Endodermal cell (in vitro differentiated cells): ENCODE data around the gene GABRR1. TPM values are rescaled to one million over a fixed set of nuclear protein-coding genes. Genes with fewer than 3 reads are reported as not detected.
A peak's percentile ranks its signal among the peaks of the same experiment; 100 is the strongest.
"Not testable (repeated sequence)": the region's sequence is repeated elsewhere in the genome, so short reads cannot be mapped to it uniquely, and the experiment has no call there.

Experiments used
- DNase-seq: peaks from one replicate; pipeline ENCODE4 v3.0.0-alpha.2; 2017
- H3K27ac ChIP-seq: 2 replicates; pipeline ENCODE4 v1.5.1; 2013; ENCODE audit warnings: mild to moderate bottlenecking, low read depth, low read length, moderate library complexity
- H3K27me3 ChIP-seq: 2 replicates; pipeline ENCODE4 v1.6.1; 2013; ENCODE audit warnings: mild to moderate bottlenecking, low read length, moderate library complexity; ENCODE audit not compliant: insufficient read depth, control insufficient read depth, poor library complexity, severe bottlenecking
- H3K36me3 ChIP-seq: 2 replicates; pipeline ENCODE4 v1.7.0; 2013; ENCODE audit warnings: mild to moderate bottlenecking, low read length, moderate library complexity; ENCODE audit not compliant: control insufficient read depth, insufficient read depth
- H3K4me1 ChIP-seq: one replicate; pipeline ENCODE4 v1.7.0; 2013; ENCODE audit warnings: low read length; ENCODE audit not compliant: control insufficient read depth, insufficient read depth
- H3K4me3 ChIP-seq: 2 replicates; pipeline ENCODE4 v1.5.1; 2013; ENCODE audit warnings: mild to moderate bottlenecking, low read length, moderate library complexity
- H3K9ac ChIP-seq: 2 replicates; pipeline ENCODE4 v1.6.1; 2013; ENCODE audit warnings: mild to moderate bottlenecking, low read length, moderate library complexity; ENCODE audit not compliant: poor library complexity, severe bottlenecking; ENCODE audit errors: extremely low read depth
- H3K9me3 ChIP-seq: 2 replicates; pipeline ENCODE4 v1.6.1; 2013; ENCODE audit warnings: mild to moderate bottlenecking, low read length, moderate library complexity; ENCODE audit not compliant: control insufficient read depth
- H3K27ac Mint-ChIP-seq: 2 replicates; pipeline ENCODE4 v1.8.0; 2020; ENCODE audit warnings: mixed read lengths
- H3K27me3 Mint-ChIP-seq: 2 replicates; pipeline ENCODE4 v1.8.0; 2021; ENCODE audit warnings: mild to moderate bottlenecking, mixed read lengths; ENCODE audit not compliant: insufficient read depth
- H3K36me3 Mint-ChIP-seq: 2 replicates; pipeline ENCODE4 v1.8.0; 2020; ENCODE audit warnings: low read depth, mixed read lengths
- H3K4me1 Mint-ChIP-seq: 2 replicates; pipeline ENCODE4 v1.8.0; 2020; ENCODE audit warnings: mixed read lengths
- H3K4me3 Mint-ChIP-seq: 2 replicates; pipeline ENCODE4 v1.8.0; 2020; ENCODE audit warnings: mild to moderate bottlenecking, moderate library complexity, mixed read lengths
- H3K9me3 Mint-ChIP-seq: 2 replicates; pipeline ENCODE4 v1.8.0; 2020; ENCODE audit warnings: mild to moderate bottlenecking, mixed read lengths
- WGBS, 2 experiments: methylation state at CpG; one replicate each; pipeline versions ENCODE4 v1.1.5 to v1.1.7; 2013; ENCODE audit warnings: missing lambda C conversion rate in 2 of 2, mixed read lengths in 1 of 2; ENCODE audit not compliant: insufficient coverage in 1 of 2, insufficient read length in 1 of 2; 5-methylcytosine and 5-hydroxymethylcytosine counted together
- total RNA-seq, 2 donors: library from RNA; stranded (reverse); fragmentation: NEBNext Ultra II Directional in 1 of 2; extraction: Animal tissue kit (Norgen Biotek cat#: 25700) in 1 of 2; gene quantifications; 2 replicates in 1 of 2; 3 replicates in 1 of 2; pipeline ENCODE4 v1.2.1, GENCODE V29; 2021
- TF ChIP-seq, protein P1 (sequence below): fragments of 200-600 bp; sonication (generic); conservative IDR thresholded peaks from 2 replicates; pipeline ENCODE4 v1.5.0; 2021; ENCODE audit warnings: antibody characterized with exemption, mild to moderate bottlenecking

The GABRR1 gene
- total RNA-seq, 2 donors from 2014 or later: 0.46 TPM; not detected in 1

- no peaks in the 10 kb centered on the region for H3K36me3 ChIP-seq
- peaks cover 8% of the 10 kb centered on the region for H3K4me1 Mint-ChIP-seq
- H3K9me3 ChIP-seq: no peaks in the 10 kb centered on the region
- H3K27ac ChIP-seq: peak overlapping the region; percentile 69
- no peaks in the 10 kb centered on the region for H3K36me3 Mint-ChIP-seq
- H3K27me3 Mint-ChIP-seq: peaks cover 4% of the 10 kb centered on the region
- no peak overlapping the region for H3K9ac ChIP-seq
- H3K4me3 ChIP-seq: no peak overlapping the region
- no peaks in the 10 kb centered on the region for H3K9me3 Mint-ChIP-seq
- H3K27ac Mint-ChIP-seq: no peak overlapping the region
- peak; percentile 55 for DNase-seq
- TF ChIP-seq, protein P1, sequence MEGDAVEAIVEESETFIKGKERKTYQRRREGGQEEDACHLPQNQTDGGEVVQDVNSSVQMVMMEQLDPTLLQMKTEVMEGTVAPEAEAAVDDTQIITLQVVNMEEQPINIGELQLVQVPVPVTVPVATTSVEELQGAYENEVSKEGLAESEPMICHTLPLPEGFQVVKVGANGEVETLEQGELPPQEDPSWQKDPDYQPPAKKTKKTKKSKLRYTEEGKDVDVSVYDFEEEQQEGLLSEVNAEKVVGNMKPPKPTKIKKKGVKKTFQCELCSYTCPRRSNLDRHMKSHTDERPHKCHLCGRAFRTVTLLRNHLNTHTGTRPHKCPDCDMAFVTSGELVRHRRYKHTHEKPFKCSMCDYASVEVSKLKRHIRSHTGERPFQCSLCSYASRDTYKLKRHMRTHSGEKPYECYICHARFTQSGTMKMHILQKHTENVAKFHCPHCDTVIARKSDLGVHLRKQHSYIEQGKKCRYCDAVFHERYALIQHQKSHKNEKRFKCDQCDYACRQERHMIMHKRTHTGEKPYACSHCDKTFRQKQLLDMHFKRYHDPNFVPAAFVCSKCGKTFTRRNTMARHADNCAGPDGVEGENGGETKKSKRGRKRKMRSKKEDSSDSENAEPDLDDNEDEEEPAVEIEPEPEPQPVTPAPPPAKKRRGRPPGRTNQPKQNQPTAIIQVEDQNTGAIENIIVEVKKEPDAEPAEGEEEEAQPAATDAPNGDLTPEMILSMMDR: peak; percentile 65
- no peaks in the 10 kb centered on the region for H3K27me3 ChIP-seq
- no peak overlapping the region for H3K4me3 Mint-ChIP-seq
- no peaks in the 10 kb centered on the region for H3K4me1 ChIP-seq
- 11 to 21% methylated on average over 3 of the region's 3 CpGs for WGBS, 2 experiments
These were observed 25.6 kb upstream of the GABRR1 start for GRCh38 chr6:89242574-89243330.

- H3K36me3 Mint-ChIP-seq: peaks cover 3% of the 10 kb centered on the region
- Histone ChIP-seq H3K4me1 (no peaks in the 10 kb centered on the region), H3K4me3 (no peak overlapping the region), H3K9me3 (no peaks in the 10 kb centered on the region), H3K9ac (no peak overlapping the region), H3K27me3 (no peaks in the 10 kb centered on the region), H3K27ac (no peak overlapping the region), H3K36me3 (no peaks in the 10 kb centered on the region)
- peaks cover 8% of the 10 kb centered on the region for H3K4me1 Mint-ChIP-seq
- peaks cover 11% of the 10 kb centered on the region for H3K9me3 Mint-ChIP-seq
- peak; percentile 78 for DNase-seq
- H3K27ac Mint-ChIP-seq: no peak overlapping the region
- H3K4me3 Mint-ChIP-seq: no peak overlapping the region
- H3K27me3 Mint-ChIP-seq: no peaks in the 10 kb centered on the region
- TF ChIP-seq, protein P1: peak; percentile 68
- 83 to 93% methylated on average over 3 of the region's 3 CpGs for WGBS, 2 experiments
These were observed 22.2 kb upstream of the GABRR1 start for GRCh38 chr6:89239338-89239737.

DNA sequence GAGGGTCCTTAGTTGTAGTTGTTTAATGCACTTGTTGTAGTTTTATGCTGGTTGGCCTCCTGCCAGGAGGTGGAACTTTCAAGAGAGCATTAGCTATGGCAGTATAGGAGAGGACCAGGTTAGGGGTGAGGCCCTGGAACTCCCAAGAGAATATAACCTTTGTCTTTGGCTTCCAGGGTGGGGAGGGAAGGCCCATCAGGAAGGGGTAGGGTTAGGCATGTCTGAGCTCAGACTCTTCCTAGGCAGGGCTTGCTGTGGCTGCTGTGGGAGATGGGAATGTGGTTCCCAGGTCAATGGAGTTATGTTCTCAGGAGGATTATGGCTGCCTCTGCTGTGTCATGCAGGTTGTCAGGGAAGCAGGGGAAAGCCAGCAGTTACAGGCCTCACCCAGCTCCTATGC, 20.0 kb upstream of the GABRR1 start:
- Histone ChIP-seq H3K36me3 (no peaks in the 10 kb centered on the region), H3K4me1 (no peaks in the 10 kb centered on the region), H3K9ac (no peak overlapping the region), H3K27me3 (no peaks in the 10 kb centered on the region), H3K27ac (no peak overlapping the region), H3K9me3 (no peaks in the 10 kb centered on the region), H3K4me3 (no peak overlapping the region)
- peaks cover 30% of the 10 kb centered on the region for H3K9me3 Mint-ChIP-seq
- peaks cover 3% of the 10 kb centered on the region for H3K36me3 Mint-ChIP-seq
- no peak for DNase-seq
- H3K27me3 Mint-ChIP-seq: no peaks in the 10 kb centered on the region
- no peak overlapping the region for H3K4me3 Mint-ChIP-seq
- no peaks in the 10 kb centered on the region for H3K4me1 Mint-ChIP-seq
- H3K27ac Mint-ChIP-seq: no peak overlapping the region
- TF ChIP-seq, protein P1: no peak

- not testable (repeated sequence) for H3K4me3 Mint-ChIP-seq
These were observed 16.4 kb upstream of the GABRR1 start for GRCh38 chr6:89233605-89234004.

More at GRCh38 chr6:89233605-89234004, 16.4 kb upstream of the GABRR1 start:
- not testable (repeated sequence) for H3K27ac Mint-ChIP-seq, H3K36me3 Mint-ChIP-seq, DNase-seq, H3K27me3 Mint-ChIP-seq, H3K9me3 ChIP-seq, H3K27me3 ChIP-seq, H3K36me3 ChIP-seq, H3K4me1 ChIP-seq, H3K4me1 Mint-ChIP-seq, H3K27ac ChIP-seq, H3K4me3 ChIP-seq, H3K9ac ChIP-seq
- peaks cover 42% of the 10 kb centered on the region for H3K9me3 Mint-ChIP-seq
- 95 to 97% methylated on average over 10 to 15 of the region's 15 CpGs for WGBS, 2 experiments
